HCT116 (cell line): ENCODE results near the gene ZNF423. TPM values are rescaled to one million over a fixed set of nuclear protein-coding genes. Genes with fewer than 3 reads are reported as not detected.

Source experiments
- ATAC-seq: fragments of 200-7000 bp; cut with Tn5 transposase; 2 replicates; pipeline ENCODE4 v1.9.1; 2020; ENCODE audit warnings: mild to moderate bottlenecking, moderate library complexity
- BruUV-seq: library from RNA; stranded (reverse); fragments of 400-500 nt; replicated peaks from 2 replicates; lab custom pipeline; 2021; lab: Mats Ljungman, UMichigan
- CTCF ChIA-PET: fragments of 300-600 bp; sonication (Branson Sonifier 250); formaldehyde crosslinking; loops from one replicate; lab custom pipeline; 2021; ENCODE audit warnings: antibody characterized with exemption; lab: Charles Lee
- POLR2A ChIA-PET: fragments of 300-600, 350-600 bp; sonication (Branson Sonifier 250); formaldehyde crosslinking; loops from one replicate; lab custom pipeline; 2021; ENCODE audit warnings: antibody characterized with exemption; lab: Charles Lee
- RAD21 ChIA-PET, 2 experiments: fragments of 300-600 bp; sonication (Branson Sonifier 250); formaldehyde crosslinking; loops; one replicate each; lab custom pipeline; 2023; ENCODE audit warnings: low total read pairs in 2 of 2; ENCODE audit not compliant: uncharacterized antibody in 2 of 2, unreplicated experiment in 2 of 2, low non-redundant PET in 1 of 2; lab: Charles Lee
- DNase-seq: peaks from one replicate; pipeline ENCODE4 v3.0.0-alpha.2; 2010; ENCODE audit warnings: low read depth, low spot score
- H2AFZ ChIP-seq: fragments of 200-600 bp; shearing (Covaris generic), sonication (generic); 2 replicates; pipeline ENCODE4 v1.6.1; 2017; ENCODE audit warnings: low read depth, mixed run types, mixed read lengths, antibody characterized with exemption, low read length; ENCODE audit not compliant: poor library complexity, severe bottlenecking
- H3K27ac ChIP-seq: 2 replicates; pipeline ENCODE4 v1.5.1; 2012; ENCODE audit warnings: low read depth, low read length
- H3K27me3 ChIP-seq: fragments of 200-600 bp; sonication (generic); 2 replicates; pipeline ENCODE4 v1.6.1; 2016; ENCODE audit warnings: mixed run types, low read length, mixed read lengths; ENCODE audit not compliant: insufficient read depth
- H3K36me3 ChIP-seq, 2 experiments: fragments of 200-500 bp in 1 of 2; fragments of 200-600 bp in 1 of 2; sonication (Bioruptor generic) in 1 of 2; sonication (generic) in 1 of 2; 2 replicates each; pipeline versions ENCODE4 v1.5.1 to v1.6.1; 2014 to 2016; ENCODE audit warnings: low read length in 2 of 2, inconsistent platforms in 1 of 2, mixed read lengths in 1 of 2, mixed run types in 1 of 2; ENCODE audit not compliant: insufficient read depth in 2 of 2, control insufficient read depth in 1 of 2
- H3K4me1 ChIP-seq, 2 experiments: fragments of 200-600 bp in 1 of 2; sonication (generic) in 1 of 2; 2 replicates each; pipeline versions ENCODE4 v1.5.1 to v1.6.1; 2012 to 2017; ENCODE audit warnings: low read length in 2 of 2, inconsistent platforms in 1 of 2, mild to moderate bottlenecking in 1 of 2, mixed read lengths in 1 of 2, mixed run types in 1 of 2, moderate library complexity in 1 of 2; ENCODE audit not compliant: insufficient read depth in 2 of 2, control insufficient read depth in 1 of 2
- H3K4me2 ChIP-seq: fragments of 200-600 bp; sonication (generic); 2 replicates; pipeline ENCODE4 v1.6.1; 2017; ENCODE audit warnings: mixed run types, low read length, mixed read lengths
- H3K4me3 ChIP-seq, 2 experiments: fragments of 200-600 bp in 1 of 2; sonication (generic) in 1 of 2; replicated peaks in 1 of 2; 2 replicates each; pipeline ENCODE4 v1.5.1; 2011 to 2016; ENCODE audit warnings: low read length in 2 of 2, control low read depth in 1 of 2, low read depth in 1 of 2, mild to moderate bottlenecking in 1 of 2, mixed read lengths in 1 of 2, mixed run types in 1 of 2
- H3K79me2 ChIP-seq: fragments of 200-600 bp; sonication (generic); 2 replicates; pipeline ENCODE4 v1.6.1; 2017; ENCODE audit warnings: mild to moderate bottlenecking, mixed run types, low read length, moderate library complexity, mixed read lengths; ENCODE audit not compliant: insufficient read depth
- H3K9ac ChIP-seq: fragments of 200-600 bp; sonication (generic); 2 replicates; pipeline ENCODE4 v1.6.1; 2016; ENCODE audit warnings: low read length, mixed read lengths
- H3K9me2 ChIP-seq: fragments of 200-600 bp; sonication (generic), shearing (Covaris generic); 2 replicates; pipeline ENCODE4 v1.6.1; 2017; ENCODE audit warnings: mixed run types, mild to moderate bottlenecking, moderate library complexity; ENCODE audit not compliant: insufficient read depth
- H3K9me3 ChIP-seq, 2 experiments: fragments of 200-500 bp in 1 of 2; fragments of 200-600 bp in 1 of 2; sonication (Bioruptor generic) in 1 of 2; sonication (generic) in 1 of 2; 2 replicates each; pipeline ENCODE4 v1.6.1; 2014 to 2017; ENCODE audit warnings: low read length in 2 of 2, mixed read lengths in 2 of 2, inconsistent platforms in 1 of 2, low read depth in 1 of 2, mild to moderate bottlenecking in 1 of 2, mixed run types in 1 of 2, moderate library complexity in 1 of 2; ENCODE audit not compliant: control insufficient read depth in 1 of 2, insufficient read depth in 1 of 2
- H4K20me1 ChIP-seq: fragments of 200-600 bp; sonication (generic), shearing (Covaris generic); 2 replicates; pipeline ENCODE4 v1.6.1; 2017; ENCODE audit warnings: mixed run types, mild to moderate bottlenecking, moderate library complexity; ENCODE audit not compliant: insufficient read depth
- ELF1 ChIP-seq: IDR thresholded peaks from 2 replicates; pipeline ENCODE4 v1.6.1; 2012; ENCODE audit warnings: low read depth, borderline replicate concordance
- EZH2phosphoT487 ChIP-seq: fragments of 200-600 bp; IDR thresholded peaks from 2 replicates; pipeline ENCODE4 v1.6.1; 2018; ENCODE audit warnings: antibody characterized with exemption, borderline replicate concordance
- JUND ChIP-seq: IDR thresholded peaks from 2 replicates; pipeline ENCODE4 v1.6.1; 2012
- POLR2A ChIP-seq: IDR thresholded peaks from 2 replicates; pipeline ENCODE4 v1.7.0; 2011; ENCODE audit warnings: borderline replicate concordance; ENCODE audit not compliant: insufficient read depth, insufficient read length; ENCODE audit errors: extremely low read depth
- ZFX ChIP-seq: fragments of 450-650 bp; IDR thresholded peaks from 2 replicates; pipeline ENCODE4 v1.6.1; 2017
- ZNF274 ChIP-seq: fragments of 200-500 bp; sonication (Bioruptor generic); IDR thresholded peaks from 2 replicates; pipeline ENCODE4 v1.6.1; 2014; ENCODE audit warnings: mild to moderate bottlenecking, low read depth, low read length, inconsistent platforms
- intact Hi-C: fragments of 100-400 bp; cut with micrococcal nuclease; formaldehyde crosslinking; loops from 2 replicates; pipeline ENCODE4 v1.10.0; 2022
- total RNA-seq: library from RNA; stranded (reverse); gene quantifications from one replicate; pipeline ENCODE4 v1.2.1, GENCODE V29; 2021; ENCODE audit not compliant: unreplicated experiment

The ZNF423 gene
- total RNA-seq, 1 experiment from 2014 or later, result 0.22 TPM

- no peak for TF ChIP-seq EZH2phosphoT487
- TF ChIP-seq ZNF274, result no peak
- TF ChIP-seq ZFX, result no peak
These were observed 30.9 kb downstream of the ZNF423 start (continued) for GRCh38 chr16:49825041-49825440.

- ChIA-PET POLR2A (no interaction called here), RAD21 (no interaction called here)
- H3K4me2 ChIP-seq, result no peak overlapping the region
- intact Hi-C loops, result no loop called here
- no peak overlapping the region for H2AFZ ChIP-seq
- H3K36me3 ChIP-seq, result no peaks in the 10 kb centered on the region
- TF ChIP-seq ELF1, result no peak
- TF ChIP-seq, all 23 proteins: peak for 0
- no peak for DNase-seq
- no peaks in the 10 kb centered on the region for H3K9me2 ChIP-seq
- H3K27me3 ChIP-seq, result no peaks in the 10 kb centered on the region; the same call in 1 of the 2 replicates
- H4K20me1 ChIP-seq, result no peaks in the 10 kb centered on the region
- CTCF ChIA-PET, result no interaction called here
- H3K4me1 ChIP-seq, result no peaks in the 10 kb centered on the region
- no peak overlapping the region for H3K9ac ChIP-seq
- H3K27ac ChIP-seq, result no peak overlapping the region
- BruUV-seq, result no TSS peak
- no peaks in the 10 kb centered on the region for H3K9me3 ChIP-seq
- no peak for ATAC-seq
- H3K79me2 ChIP-seq, result no peaks in the 10 kb centered on the region
- H3K4me3 ChIP-seq, result no peak overlapping the region
These were observed 31.3 kb downstream of the ZNF423 start for GRCh38 chr16:49824593-49824992.

GRCh38 chr16:49822649-49823370 lies 33.1 kb downstream of the ZNF423 start:
- Histone ChIP-seq H3K79me2 (no peaks in the 10 kb centered on the region), H3K27ac (no peak overlapping the region), H3K9ac (no peak overlapping the region), H3K9me3 (no peaks in the 10 kb centered on the region), H3K4me1 (no peaks in the 10 kb centered on the region), H3K9me2 (no peaks in the 10 kb centered on the region), H3K36me3 (no peaks in the 10 kb centered on the region), H3K4me2 (no peak overlapping the region), H3K27me3 (no peaks in the 10 kb centered on the region; the same call in 1 of the 2 replicates), H3K4me3 (no peak overlapping the region), H4K20me1 (no peaks in the 10 kb centered on the region), H2AFZ (no peak overlapping the region)
- BruUV-seq, result no TSS peak
- no peak for TF ChIP-seq POLR2A
- TF ChIP-seq JUND, result no peak
- ATAC-seq, result no peak
- ChIA-PET POLR2A (no interaction called here), CTCF (no interaction called here), RAD21 (no interaction called here)
- DNase-seq, result no peak
- intact Hi-C loops, result no loop called here
